Memory B cell (primary cell): ENCODE data around the gene HYLS1.

Experiments used
- ATAC-seq: fragments of 150-1000 bp; cut with Tn5 transposase; 2 replicates; pipeline ENCODE4 v1.10.0; 2021; ENCODE audit warnings: low read depth, mild to moderate bottlenecking, moderate library complexity
- DNase-seq, 2 donors: peaks; one replicate each; pipeline ENCODE4 v3.0.0; 2022; ENCODE audit warnings: low spot score in 2 of 2
- H3K27ac Mint-ChIP-seq: one replicate; pipeline ENCODE4 v1.8.0; 2022; ENCODE audit warnings: mild to moderate bottlenecking, moderate library complexity, mixed read lengths
- H3K27me3 Mint-ChIP-seq: one replicate; pipeline ENCODE4 v1.8.0; 2022; ENCODE audit warnings: mixed read lengths
- H3K36me3 Mint-ChIP-seq: one replicate; pipeline ENCODE4 v1.8.0; 2022; ENCODE audit warnings: mild to moderate bottlenecking, mixed read lengths
- H3K4me1 Mint-ChIP-seq: one replicate; pipeline ENCODE4 v1.8.0; 2022; ENCODE audit warnings: mixed read lengths
- H3K4me3 Mint-ChIP-seq: one replicate; pipeline ENCODE4 v1.8.0; 2022; ENCODE audit warnings: mild to moderate bottlenecking, moderate library complexity, mixed read lengths
- H3K9me3 Mint-ChIP-seq: one replicate; pipeline ENCODE4 v1.8.0; 2022; ENCODE audit warnings: mixed read lengths

The HYLS1 gene

DNA sequence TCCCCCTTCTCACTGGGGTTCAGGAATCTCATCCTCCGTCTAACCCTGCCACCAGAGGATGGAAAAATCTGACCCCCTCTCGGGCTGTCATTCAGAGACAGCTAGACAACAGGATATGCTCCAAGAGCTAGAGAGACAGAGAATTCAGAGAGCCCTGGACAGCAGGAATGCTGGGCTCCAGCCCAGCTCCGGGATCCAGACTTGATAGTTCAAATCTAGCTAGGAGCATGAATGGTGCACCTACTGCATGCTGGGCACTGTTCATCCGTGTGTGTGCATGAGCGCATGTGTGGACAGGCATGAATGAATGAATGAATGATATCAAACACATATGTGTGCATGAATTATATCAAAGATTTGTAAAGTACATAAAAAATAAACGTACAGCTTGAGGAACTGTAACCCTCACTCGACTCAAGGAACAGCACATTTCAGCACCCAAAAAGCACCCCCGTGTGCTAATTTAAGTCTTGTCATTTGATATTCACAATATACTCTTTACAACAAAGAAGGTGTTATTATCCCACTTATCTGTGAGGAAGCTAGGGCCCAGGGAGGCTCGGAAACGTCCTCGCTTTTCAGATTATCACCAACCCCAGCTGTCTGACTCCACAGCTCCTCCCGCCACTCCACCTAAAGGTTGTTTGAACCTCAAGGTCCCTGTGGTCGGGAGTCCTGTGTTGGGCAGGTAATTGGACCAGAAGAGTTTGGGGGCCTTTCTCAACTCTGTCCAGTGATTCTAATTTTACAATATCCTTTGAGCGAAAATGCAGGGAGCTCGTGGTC is 57.7 kb downstream of the HYLS1 start:
- H3K27ac Mint-ChIP-seq: no peak overlapping the region
- no peak overlapping the region for H3K4me3 Mint-ChIP-seq

GRCh38 chr11:125945797-125946520 is 58.5 kb downstream of the HYLS1 start, which contains the start of gene VSIG10L2:
TSS of gene VSIG10L2 (plus strand) at chr11:125946044. CDS start at chr11:125946056, 12 bp downstream.
- no peak for ATAC-seq
- Mint-ChIP-seq H3K27me3 (peaks cover 17% of the 10 kb centered on the region), H3K36me3 (no peaks in the 10 kb centered on the region), H3K27ac (no peak within 1 kb of the TSS), H3K9me3 (no peaks in the 10 kb centered on the region), H3K4me3 (no peak within 1 kb of the TSS), H3K4me1 (peaks cover 9% of the 10 kb centered on the region)
- DNase-seq: no peak

More for the DNA sequence above, 57.7 kb downstream of the HYLS1 start:
- no peaks in the 10 kb centered on the region for H3K36me3 Mint-ChIP-seq
- H3K4me1 Mint-ChIP-seq: peaks cover 9% of the 10 kb centered on the region
- no peak for DNase-seq
- ATAC-seq: no peak
- H3K9me3 Mint-ChIP-seq: no peaks in the 10 kb centered on the region
- peaks cover 17% of the 10 kb centered on the region for H3K27me3 Mint-ChIP-seq

DNA sequence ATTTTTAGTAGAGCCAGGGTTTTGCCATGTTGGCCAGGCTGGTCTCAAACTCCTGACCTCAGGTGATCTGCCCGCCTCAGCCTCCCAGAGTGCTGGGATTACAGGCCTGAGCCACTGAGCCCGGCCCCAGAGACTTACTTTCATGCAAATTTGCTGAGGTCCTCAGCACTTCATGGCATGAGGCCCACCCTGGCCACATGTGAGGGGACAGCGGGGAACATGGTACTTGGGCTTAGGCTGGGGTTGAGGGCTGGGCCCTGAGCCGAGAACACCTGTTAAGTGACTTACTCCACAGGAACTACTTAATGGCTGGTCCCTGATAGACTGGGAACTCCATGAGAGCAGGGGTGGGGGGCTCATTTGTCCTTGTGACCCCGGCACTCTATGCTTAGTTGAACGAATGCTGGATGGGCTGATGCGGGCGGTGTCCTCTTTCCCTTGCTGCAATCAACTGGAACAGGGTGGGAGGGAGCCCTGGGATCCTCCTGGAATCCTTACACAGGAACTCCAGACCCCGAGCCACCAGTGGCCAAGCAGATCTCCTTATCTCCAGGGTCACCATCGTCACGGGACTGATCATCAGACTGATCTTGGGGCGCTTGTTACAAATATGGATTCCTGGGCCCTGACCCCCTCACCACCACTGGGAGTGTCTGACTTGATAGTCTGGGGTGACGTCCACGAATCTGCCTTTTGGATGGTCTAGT is 59.4 kb downstream of the HYLS1 start:
- H3K4me3 Mint-ChIP-seq: no peak overlapping the region
- H3K9me3 Mint-ChIP-seq: no peaks in the 10 kb centered on the region
- no peaks in the 10 kb centered on the region for H3K36me3 Mint-ChIP-seq
- no peak overlapping the region for H3K27ac Mint-ChIP-seq
- no peak for ATAC-seq
- DNase-seq: no peak
- H3K4me1 Mint-ChIP-seq: peaks cover 8% of the 10 kb centered on the region
- peaks cover 18% of the 10 kb centered on the region for H3K27me3 Mint-ChIP-seq

GRCh38 chr11:125947419-125948277 is 60.2 kb downstream of the HYLS1 start:
- DNase-seq: no peak
- no peak for ATAC-seq
- peaks cover under 1% of the 10 kb centered on the region for H3K4me1 Mint-ChIP-seq
- no peak overlapping the region for H3K27ac Mint-ChIP-seq
- no peak overlapping the region for H3K4me3 Mint-ChIP-seq
- no peaks in the 10 kb centered on the region for H3K36me3 Mint-ChIP-seq
- H3K9me3 Mint-ChIP-seq: no peaks in the 10 kb centered on the region
- H3K27me3 Mint-ChIP-seq: peaks cover 16% of the 10 kb centered on the region

- ATAC-seq: no peak
- Mint-ChIP-seq H3K4me1 (no peaks in the 10 kb centered on the region), H3K4me3 (no peak overlapping the region), H3K9me3 (no peaks in the 10 kb centered on the region), H3K36me3 (no peaks in the 10 kb centered on the region), H3K27me3 (peaks cover 16% of the 10 kb centered on the region), H3K27ac (no peak overlapping the region)
- DNase-seq: no peak
Observed at GRCh38 chr11:125948278-125949051, 61.0 kb downstream of the HYLS1 start.

- DNase-seq (no peak), ATAC-seq (no peak)
- H3K4me1 Mint-ChIP-seq: no peaks in the 10 kb centered on the region
- peaks cover 12% of the 10 kb centered on the region for H3K27me3 Mint-ChIP-seq
- H3K9me3 Mint-ChIP-seq: no peaks in the 10 kb centered on the region
- H3K4me3 Mint-ChIP-seq: no peak overlapping the region
- no peaks in the 10 kb centered on the region for H3K36me3 Mint-ChIP-seq
- no peak overlapping the region for H3K27ac Mint-ChIP-seq
Observed at GRCh38 chr11:125949271-125950177, 62.1 kb downstream of the HYLS1 start.

GRCh38 chr11:125950178-125950490 is 62.7 kb downstream of the HYLS1 start:
- ATAC-seq: no peak
- peaks cover 11% of the 10 kb centered on the region for H3K27me3 Mint-ChIP-seq

More at GRCh38 chr11:125950178-125950490, 62.7 kb downstream of the HYLS1 start:
- no peak for DNase-seq
- no peak overlapping the region for H3K27ac Mint-ChIP-seq
- H3K4me3 Mint-ChIP-seq: no peak overlapping the region
- no peaks in the 10 kb centered on the region for H3K36me3 Mint-ChIP-seq
- H3K9me3 Mint-ChIP-seq: no peaks in the 10 kb centered on the region
- no peaks in the 10 kb centered on the region for H3K4me1 Mint-ChIP-seq
